HG02623 (cell line): ENCODE measurements around the gene SLC13A2.
"Not testable (repeated sequence)": the region's sequence is repeated elsewhere in the genome, so short reads cannot be mapped to it uniquely, and the experiment has no call there.

Source experiments
- ATAC-seq: cut with Tn5 transposase; IDR thresholded peaks from one replicate; pipeline ENCODE4 v1.9.1; 2021; ENCODE audit warnings: moderate library complexity; ENCODE audit not compliant: unreplicated experiment

SLC13A2 gene

GRCh38 chr17:28513476-28513875, 40.0 kb downstream of the SLC13A2 start:
- ATAC-seq = no peak

GRCh38 chr17:28514561-28515002, 41.1 kb downstream of the SLC13A2 start:
- ATAC-seq = no peak

- no peak for ATAC-seq
Measured at GRCh38 chr17:28515518-28515917, 42.1 kb downstream of the SLC13A2 start.

- no peak for ATAC-seq
Measured at GRCh38 chr17:28518132-28518531, 44.7 kb downstream of the SLC13A2 start.

- ATAC-seq = no peak
Measured at GRCh38 chr17:28518578-28518977, 45.1 kb downstream of the SLC13A2 start.

- no peak for ATAC-seq
Measured at GRCh38 chr17:28519236-28519635, 45.8 kb downstream of the SLC13A2 start.

GRCh38 chr17:28520687-28521086, 47.2 kb downstream of the SLC13A2 start:
- no peak for ATAC-seq

- no peak for ATAC-seq
Measured at GRCh38 chr17:28521311-28522085, 48.1 kb downstream of the SLC13A2 start.

GRCh38 chr17:28522281-28522680, 48.8 kb downstream of the SLC13A2 start:
- ATAC-seq = not testable (repeated sequence)

GRCh38 chr17:28523186-28523585, 49.7 kb downstream of the SLC13A2 start:
- ATAC-seq = no peak

GRCh38 chr17:28523876-28524275, 50.4 kb downstream of the SLC13A2 start:
- ATAC-seq = no peak

GRCh38 chr17:28524476-28525424, 51.3 kb downstream of the SLC13A2 start:
- no peak for ATAC-seq

GRCh38 chr17:28526381-28526780, 52.9 kb downstream of the SLC13A2 start:
- no peak for ATAC-seq

GRCh38 chr17:28527181-28527681, 53.8 kb downstream of the SLC13A2 start:
- ATAC-seq = no peak

GRCh38 chr17:28527859-28528258, 54.4 kb downstream of the SLC13A2 start:
- no peak for ATAC-seq

- ATAC-seq = no peak
Measured at GRCh38 chr17:28528327-28529012, 55.0 kb downstream of the SLC13A2 start.

GRCh38 chr17:28529013-28529400, 55.6 kb downstream of the SLC13A2 start:
- no peak for ATAC-seq

GRCh38 chr17:28530250-28530649, 56.8 kb downstream of the SLC13A2 start:
- ATAC-seq = no peak

GRCh38 chr17:28530926-28531325, 57.5 kb downstream of the SLC13A2 start:
- no peak for ATAC-seq

GRCh38 chr17:28532050-28532960, 58.9 kb downstream of the SLC13A2 start:
- no peak for ATAC-seq
